Testis (tissue), 2 donors: Measurements from ENCODE around the gene PNPLA6.

Source experiments
- POLR2A ChIP-seq: fragments of 450-650 bp; IDR thresholded peaks from one replicate; pipeline ENCODE4 v1.6.1; 2017; ENCODE audit warnings: antibody characterized with exemption, mild to moderate bottlenecking, moderate library complexity
- TF ChIP-seq, protein P1 (sequence below), 3 experiments: fragments of 450-650 bp in 2 of 3; fragments of 200-600 bp in 1 of 3; sonication (generic) in 1 of 3; IDR thresholded peaks; one replicate each; pipeline ENCODE4 v1.5.1; 2016 to 2019; ENCODE audit warnings: antibody characterized with exemption in 3 of 3, mild to moderate bottlenecking in 2 of 3, moderate library complexity in 1 of 3

DNA sequence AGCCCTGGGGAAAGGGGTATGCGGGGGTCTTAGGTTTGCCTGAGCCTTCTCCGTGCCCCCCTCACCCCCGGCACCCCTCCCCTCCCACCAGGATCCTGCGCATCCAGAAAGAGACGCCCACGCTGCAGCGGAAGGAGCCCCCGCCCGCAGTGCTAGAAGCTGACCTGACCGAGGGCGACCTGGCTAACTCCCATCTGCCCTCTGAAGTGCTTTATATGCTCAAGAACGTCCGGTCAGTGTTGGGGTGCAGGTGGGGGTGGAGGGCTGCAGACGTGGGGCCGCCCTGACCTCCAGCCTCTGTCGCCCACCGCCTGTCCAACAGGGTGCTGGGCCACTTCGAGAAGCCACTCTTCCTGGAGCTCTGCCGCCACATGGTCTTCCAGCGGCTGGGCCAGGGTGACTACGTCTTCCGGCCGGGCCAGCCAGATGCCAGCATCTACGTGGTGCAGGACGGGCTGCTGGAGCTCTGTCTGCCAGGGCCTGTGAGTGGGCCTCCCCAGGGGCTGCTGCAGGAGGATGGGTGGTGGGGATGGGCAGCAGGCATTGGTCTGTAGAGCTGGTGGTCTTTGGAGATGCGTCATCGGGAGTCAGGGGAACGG lies 4.4 kb downstream of the PNPLA6 start:
- TF ChIP-seq, protein P1, sequence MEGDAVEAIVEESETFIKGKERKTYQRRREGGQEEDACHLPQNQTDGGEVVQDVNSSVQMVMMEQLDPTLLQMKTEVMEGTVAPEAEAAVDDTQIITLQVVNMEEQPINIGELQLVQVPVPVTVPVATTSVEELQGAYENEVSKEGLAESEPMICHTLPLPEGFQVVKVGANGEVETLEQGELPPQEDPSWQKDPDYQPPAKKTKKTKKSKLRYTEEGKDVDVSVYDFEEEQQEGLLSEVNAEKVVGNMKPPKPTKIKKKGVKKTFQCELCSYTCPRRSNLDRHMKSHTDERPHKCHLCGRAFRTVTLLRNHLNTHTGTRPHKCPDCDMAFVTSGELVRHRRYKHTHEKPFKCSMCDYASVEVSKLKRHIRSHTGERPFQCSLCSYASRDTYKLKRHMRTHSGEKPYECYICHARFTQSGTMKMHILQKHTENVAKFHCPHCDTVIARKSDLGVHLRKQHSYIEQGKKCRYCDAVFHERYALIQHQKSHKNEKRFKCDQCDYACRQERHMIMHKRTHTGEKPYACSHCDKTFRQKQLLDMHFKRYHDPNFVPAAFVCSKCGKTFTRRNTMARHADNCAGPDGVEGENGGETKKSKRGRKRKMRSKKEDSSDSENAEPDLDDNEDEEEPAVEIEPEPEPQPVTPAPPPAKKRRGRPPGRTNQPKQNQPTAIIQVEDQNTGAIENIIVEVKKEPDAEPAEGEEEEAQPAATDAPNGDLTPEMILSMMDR (IDR thresholded peaks at IDR 0.05) = no peak
- no peak for TF ChIP-seq POLR2A
